Stimulated activated CD4-positive, alpha-beta T cell treated with anti-CD3 and anti-CD28 coated beads, Interleukin-2, amount 100 ng/mL, for 4 hours (primary cell): ENCODE results near the gene GNG14.
"Not testable (repeated sequence)": the region's sequence is repeated elsewhere in the genome, so short reads cannot be mapped to it uniquely, and the experiment has no call there.

Source experiments
- DNase-seq: peaks from one replicate; pipeline ENCODE4 v3.0.0-alpha.2; 2020; ENCODE audit warnings: low read depth

GNG14 gene

DNA sequence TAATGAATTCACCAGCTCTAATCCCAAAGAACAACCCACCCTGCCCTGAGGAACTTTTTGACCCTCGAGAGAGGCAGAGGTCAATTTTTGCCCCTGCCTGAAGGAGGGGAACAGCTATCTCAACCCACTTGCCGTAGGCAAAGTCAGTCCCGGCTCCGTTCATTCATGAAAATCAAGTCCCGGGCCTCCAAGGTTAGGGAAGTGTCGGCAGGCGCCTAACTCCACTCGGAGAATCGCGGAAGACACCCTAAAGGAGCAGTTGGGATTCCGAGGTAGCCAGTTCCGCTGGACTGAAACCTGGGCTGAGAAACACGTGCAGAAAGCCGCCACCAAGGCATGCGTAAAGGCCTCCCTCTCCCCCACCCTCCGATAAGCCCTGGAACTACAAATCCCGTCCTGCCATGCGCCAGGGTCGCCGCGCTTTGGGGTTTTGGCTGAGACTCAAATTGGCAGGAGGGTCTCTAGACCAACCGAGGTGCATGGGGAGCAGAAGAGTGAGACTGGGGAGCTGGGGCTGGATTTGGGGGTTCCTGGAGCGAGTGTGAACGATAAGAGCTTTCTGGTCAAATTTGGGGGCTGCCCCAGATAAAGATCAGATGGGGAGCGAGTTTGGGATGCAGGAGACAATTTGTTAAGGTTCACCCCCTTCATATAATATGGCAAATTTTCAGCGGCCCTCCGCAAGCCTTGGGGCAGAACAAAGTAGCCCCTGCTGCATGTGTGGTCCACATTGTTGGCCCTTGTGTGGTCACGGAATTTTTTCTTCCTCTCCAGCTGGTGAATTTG lies 36.0 kb downstream of the GNG14 start, which contains the start of gene TNPO2:
TNPO2 (minus strand) TSS at position 292 of the 786 bp plus-strand sequence. CDS start 2,955 bp downstream, outside the sequence.
- DNase-seq = peak; percentile 64

GRCh38 chr19:12725612-12726011 lies 37.8 kb downstream of the GNG14 start:
- DNase-seq = not testable (repeated sequence)

- DNase-seq = no peak
Observed at GRCh38 chr19:12726988-12727316, 39.2 kb downstream of the GNG14 start.

DNA sequence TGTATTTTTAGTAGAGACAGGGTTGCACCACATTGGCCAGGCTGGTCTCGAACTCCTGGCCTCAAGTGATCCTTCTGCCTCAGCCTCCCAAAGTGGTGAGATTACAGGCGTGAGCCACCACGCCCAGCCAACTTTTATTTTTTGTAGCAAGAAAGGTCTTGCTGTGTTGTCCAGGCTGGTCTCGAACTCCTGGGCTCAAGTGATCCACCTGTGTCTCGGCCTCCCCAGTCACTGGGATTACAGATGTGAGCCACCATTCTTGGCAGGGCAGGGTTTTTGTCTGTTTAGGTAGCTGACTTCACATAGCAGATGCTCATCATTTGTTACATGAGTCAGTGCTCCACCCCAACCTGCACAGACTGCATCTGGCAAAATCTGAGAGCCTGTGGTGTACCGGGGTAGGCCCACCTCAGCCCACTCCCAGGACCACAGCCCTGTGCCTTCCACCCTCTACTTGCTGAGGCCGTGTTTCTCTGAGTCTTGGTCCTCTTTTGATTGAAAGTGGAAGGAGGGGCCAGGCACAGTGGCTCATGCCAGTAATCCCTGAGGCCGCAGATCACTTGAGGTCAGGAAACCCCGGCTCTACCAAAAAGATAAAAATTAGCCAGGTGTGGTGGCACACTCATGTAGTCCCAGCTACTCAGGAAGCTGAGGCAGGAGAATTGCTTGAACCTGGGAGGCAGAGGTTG lies 40.1 kb downstream of the GNG14 start:
- no peak for DNase-seq

GRCh38 chr19:12730064-12730463 lies 42.3 kb downstream of the GNG14 start:
- no peak for DNase-seq

DNA sequence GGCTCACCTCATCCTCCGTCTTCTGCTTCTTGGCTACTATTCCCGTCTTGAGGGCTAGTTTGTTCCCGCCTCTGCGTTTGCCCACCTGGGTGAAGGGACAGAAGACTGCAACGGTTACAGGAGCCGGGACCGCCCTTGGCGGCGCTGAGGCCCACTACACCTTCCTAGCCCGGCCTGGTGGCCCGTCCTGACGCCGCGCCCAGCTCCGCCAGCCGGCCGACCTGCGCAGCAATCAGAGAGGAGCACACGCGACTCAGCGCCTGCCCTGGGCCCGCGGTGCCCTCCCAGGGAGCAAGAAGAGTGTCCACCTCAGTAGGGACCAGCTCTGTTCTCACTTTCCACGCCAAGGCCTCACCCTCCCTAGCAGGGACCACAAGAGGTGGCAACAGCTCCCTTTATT lies 43.5 kb downstream of the GNG14 start:
- no peak for DNase-seq

DNA sequence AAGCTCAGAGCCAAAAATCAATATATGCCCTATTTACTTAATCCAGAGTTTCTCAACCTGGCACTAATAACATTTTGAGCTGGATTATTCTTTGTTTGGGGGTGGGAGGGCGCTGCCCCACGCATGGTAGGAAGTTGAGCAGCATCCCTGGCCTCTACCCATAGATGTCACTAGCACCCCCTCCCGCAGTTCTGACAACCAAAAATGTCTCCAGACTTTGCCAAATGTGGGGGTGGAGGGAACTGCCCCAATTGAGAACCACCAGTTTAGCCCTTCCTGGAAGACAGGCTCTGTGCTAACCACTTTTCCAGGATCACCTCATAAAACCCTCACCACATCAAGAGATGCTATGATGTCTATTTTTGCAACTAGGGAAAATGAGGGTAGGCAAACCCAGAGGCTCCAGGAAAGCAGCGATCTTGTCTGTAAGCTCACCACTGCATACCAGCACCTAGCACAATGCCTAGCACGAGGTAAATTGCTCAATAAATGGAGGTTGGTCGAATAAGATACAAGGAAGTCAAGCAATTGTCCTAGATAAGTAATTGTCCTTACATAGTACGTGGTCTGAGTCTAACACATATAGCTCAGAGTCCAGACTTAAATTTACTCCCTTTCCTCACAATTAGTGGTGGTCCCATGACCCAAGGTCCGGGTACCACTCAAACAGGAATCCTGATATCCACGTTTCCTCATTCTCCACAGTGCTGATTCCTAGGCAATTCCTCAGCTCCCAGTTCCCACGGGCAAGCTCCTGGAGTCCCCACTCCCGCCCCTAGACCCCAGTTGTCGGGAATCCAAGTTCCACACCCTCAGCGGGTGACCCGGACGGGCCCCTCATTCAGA lies 45.8 kb downstream of the GNG14 start:
- DNase-seq = peak; percentile 41

GRCh38 chr19:12736995-12737834 lies 49.4 kb downstream of the GNG14 start, which contains the start of gene GET3:
TSS of gene GET3 (plus strand) at chr19:12737497. CDS start at chr19:12737506, 9 bp downstream.
- DNase-seq = peak; percentile 67

DNA sequence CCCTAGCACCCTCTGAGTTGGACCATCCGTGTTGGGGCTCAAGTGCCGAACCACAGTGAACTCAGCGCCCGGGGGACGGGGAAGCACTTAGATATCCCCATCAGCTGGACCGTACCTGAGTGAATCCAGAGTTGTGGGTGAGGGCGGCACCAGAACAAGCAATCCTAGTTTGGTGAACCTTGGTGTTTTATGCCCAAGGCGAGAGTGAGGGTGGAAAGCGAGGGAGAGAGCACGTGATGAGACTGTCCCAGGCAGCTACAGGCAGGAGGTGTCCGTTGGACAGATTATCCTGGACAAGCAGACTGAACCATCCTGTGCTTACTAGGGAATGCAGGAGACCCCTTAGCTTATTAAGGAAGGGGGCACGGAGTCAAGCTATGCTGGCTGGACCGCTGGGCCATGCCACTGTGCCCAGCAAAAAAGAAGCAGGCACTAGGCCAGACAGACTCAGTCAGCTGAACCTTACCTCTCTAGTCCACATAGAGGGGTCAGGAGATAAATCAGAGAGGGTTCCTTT lies 50.1 kb downstream of the GNG14 start:
- no peak for DNase-seq
